ENCODE data around the gene AGMAT. TPM values are rescaled to one million over a fixed set of nuclear protein-coding genes. Genes with fewer than 3 reads are reported as not detected.

AGMAT gene
- total and polyA plus RNA-seq, 2 of the 13 experiments (the other 11 are each of a cell fraction or from before 2014, with no cell fraction given): 59.1 to 174 TPM

DNA sequence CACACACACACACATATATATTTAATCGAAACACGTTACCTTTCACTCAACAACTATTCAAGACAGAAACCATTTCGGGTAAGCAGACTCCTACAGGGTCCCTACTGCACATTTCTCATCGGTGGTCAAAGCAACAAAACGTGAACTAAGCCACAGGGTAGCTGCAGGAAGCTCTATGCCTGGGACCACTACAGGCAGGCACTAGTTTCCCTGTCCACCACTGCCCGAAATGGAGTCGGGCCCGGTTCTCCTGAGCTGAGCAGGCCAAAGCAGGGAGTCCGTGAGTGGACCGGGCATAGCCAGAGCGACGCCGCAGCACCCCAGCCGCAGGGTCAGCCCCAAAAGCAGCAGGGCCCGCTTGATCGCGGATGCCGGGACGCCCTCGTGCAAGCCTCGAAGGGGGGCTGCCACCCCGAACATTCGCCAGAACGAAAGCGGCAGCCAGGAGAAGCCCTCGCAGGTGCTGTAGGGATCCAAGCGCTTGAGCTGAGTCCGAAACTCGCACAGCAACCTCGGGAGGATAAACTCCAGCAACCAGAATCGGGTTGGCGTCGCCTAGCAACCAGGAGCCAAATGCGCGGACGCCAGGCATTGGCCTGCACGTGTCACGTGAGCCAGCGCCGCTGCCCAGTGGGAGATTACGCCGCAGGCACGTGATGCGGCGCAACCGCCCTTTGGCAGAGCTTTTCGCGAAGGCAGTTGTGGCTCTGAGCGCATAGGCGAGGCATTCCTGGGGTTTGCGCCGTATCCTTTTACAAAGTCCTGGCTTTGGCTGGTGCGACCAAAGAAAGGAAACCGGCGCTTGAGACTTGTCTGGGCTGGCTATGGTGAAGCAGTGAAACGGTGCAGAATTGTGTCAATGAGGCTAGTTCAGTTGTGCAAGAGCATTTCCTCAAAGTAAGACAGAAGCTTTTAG lies 18.5 kb upstream of the AGMAT start (continued):
- peak; percentile 97 for TF ChIP-seq GMEB1 (CRISPR knock-in tag; IDR thresholded peaks at IDR 0.05; ENCODE audit: borderline replicate concordance)
- TF ChIP-seq MIXL1 (CRISPR knock-in tag; IDR thresholded peaks at IDR 0.05): peak; percentile 81; the same call in 1 of the 2 replicates
- peak; percentile 81; the same call in 1 of the 2 replicates for TF ChIP-seq ZBTB4 (CRISPR knock-in tag; IDR thresholded peaks at IDR 0.05; ENCODE audit: borderline replicate concordance)
- TF ChIP-seq ZNF781 (CRISPR knock-in tag; IDR thresholded peaks at IDR 0.05; ENCODE audit: borderline replicate concordance, not compliant biosample characterization): peak; percentile 95
- TF ChIP-seq, protein P1, sequence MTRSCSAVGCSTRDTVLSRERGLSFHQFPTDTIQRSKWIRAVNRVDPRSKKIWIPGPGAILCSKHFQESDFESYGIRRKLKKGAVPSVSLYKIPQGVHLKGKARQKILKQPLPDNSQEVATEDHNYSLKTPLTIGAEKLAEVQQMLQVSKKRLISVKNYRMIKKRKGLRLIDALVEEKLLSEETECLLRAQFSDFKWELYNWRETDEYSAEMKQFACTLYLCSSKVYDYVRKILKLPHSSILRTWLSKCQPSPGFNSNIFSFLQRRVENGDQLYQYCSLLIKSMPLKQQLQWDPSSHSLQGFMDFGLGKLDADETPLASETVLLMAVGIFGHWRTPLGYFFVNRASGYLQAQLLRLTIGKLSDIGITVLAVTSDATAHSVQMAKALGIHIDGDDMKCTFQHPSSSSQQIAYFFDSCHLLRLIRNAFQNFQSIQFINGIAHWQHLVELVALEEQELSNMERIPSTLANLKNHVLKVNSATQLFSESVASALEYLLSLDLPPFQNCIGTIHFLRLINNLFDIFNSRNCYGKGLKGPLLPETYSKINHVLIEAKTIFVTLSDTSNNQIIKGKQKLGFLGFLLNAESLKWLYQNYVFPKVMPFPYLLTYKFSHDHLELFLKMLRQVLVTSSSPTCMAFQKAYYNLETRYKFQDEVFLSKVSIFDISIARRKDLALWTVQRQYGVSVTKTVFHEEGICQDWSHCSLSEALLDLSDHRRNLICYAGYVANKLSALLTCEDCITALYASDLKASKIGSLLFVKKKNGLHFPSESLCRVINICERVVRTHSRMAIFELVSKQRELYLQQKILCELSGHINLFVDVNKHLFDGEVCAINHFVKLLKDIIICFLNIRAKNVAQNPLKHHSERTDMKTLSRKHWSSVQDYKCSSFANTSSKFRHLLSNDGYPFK (CRISPR knock-in tag; IDR thresholded peaks at IDR 0.05; ENCODE audit: borderline replicate concordance): peak; percentile 87
- TF ChIP-seq ZNF670 (CRISPR knock-in tag; IDR thresholded peaks at IDR 0.05; ENCODE audit: borderline replicate concordance): 0 out of 2 replicates have a peak, but pooled peaks have one; percentile 34
- TF ChIP-seq, protein P2, sequence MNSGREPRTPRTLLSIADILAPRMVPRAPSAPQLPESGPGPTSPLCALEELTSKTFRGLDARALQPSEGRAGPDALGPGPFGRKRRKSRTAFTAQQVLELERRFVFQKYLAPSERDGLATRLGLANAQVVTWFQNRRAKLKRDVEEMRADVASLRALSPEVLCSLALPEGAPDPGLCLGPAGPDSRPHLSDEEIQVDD (CRISPR knock-in tag; IDR thresholded peaks at IDR 0.05; ENCODE audit: borderline replicate concordance): peak; percentile 91; the same call in 1 of the 2 replicates
- TF ChIP-seq ZBTB38 (CRISPR knock-in tag; IDR thresholded peaks at IDR 0.05): no peak; the same call in 1 of the 2 replicates
- peak; percentile 66 for TF ChIP-seq FOXA3 (CRISPR knock-in tag; IDR thresholded peaks at IDR 0.05)
- peak; percentile 85; the same call in 1 of the 2 replicates for TF ChIP-seq ZNF709 (CRISPR knock-in tag; IDR thresholded peaks at IDR 0.05)
- TF ChIP-seq, protein P3, sequence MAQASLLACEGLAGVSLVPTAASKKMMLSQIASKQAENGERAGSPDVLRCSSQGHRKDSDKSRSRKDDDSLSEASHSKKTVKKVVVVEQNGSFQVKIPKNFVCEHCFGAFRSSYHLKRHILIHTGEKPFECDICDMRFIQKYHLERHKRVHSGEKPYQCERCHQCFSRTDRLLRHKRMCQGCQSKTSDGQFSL (CRISPR knock-in tag; IDR thresholded peaks at IDR 0.05): no peak
- no peak for TF ChIP-seq LCORL (IDR thresholded peaks at IDR 0.05)
- peak; percentile 74 for TF ChIP-seq LCORL (CRISPR knock-in tag; IDR thresholded peaks at IDR 0.05)
- TF ChIP-seq, protein P4, sequence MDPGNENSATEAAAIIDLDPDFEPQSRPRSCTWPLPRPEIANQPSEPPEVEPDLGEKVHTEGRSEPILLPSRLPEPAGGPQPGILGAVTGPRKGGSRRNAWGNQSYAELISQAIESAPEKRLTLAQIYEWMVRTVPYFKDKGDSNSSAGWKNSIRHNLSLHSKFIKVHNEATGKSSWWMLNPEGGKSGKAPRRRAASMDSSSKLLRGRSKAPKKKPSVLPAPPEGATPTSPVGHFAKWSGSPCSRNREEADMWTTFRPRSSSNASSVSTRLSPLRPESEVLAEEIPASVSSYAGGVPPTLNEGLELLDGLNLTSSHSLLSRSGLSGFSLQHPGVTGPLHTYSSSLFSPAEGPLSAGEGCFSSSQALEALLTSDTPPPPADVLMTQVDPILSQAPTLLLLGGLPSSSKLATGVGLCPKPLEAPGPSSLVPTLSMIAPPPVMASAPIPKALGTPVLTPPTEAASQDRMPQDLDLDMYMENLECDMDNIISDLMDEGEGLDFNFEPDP (CRISPR knock-in tag; conservative IDR thresholded peaks at IDR 0.05): no peak; the same call in 1 of the 2 replicates
- TF ChIP-seq BRF2 (CRISPR knock-in tag; IDR thresholded peaks at IDR 0.05): peak; percentile 92
